HEK293 (cell line): Measurements from ENCODE around the gene TRIP4.

Experiments
- IKZF3 ChIP-seq: fragments of 450-650 bp; IDR thresholded peaks from 2 replicates; pipeline ENCODE4 v1.5.0; 2018; ENCODE audit warnings: missing biosample characterization, mild to moderate bottlenecking, missing genetic modification characterization, moderate library complexity
- SALL2 ChIP-seq: fragments of 450-650 bp; formaldehyde crosslinking; IDR thresholded peaks from 2 replicates; pipeline ENCODE4 v1.5.0; 2017; ENCODE audit warnings: missing biosample characterization, mild to moderate bottlenecking, missing genetic modification characterization, borderline replicate concordance
- SCRT1 ChIP-seq: fragments of 450-650 bp; formaldehyde crosslinking; IDR thresholded peaks from 2 replicates; pipeline ENCODE4 v1.5.1; 2016; ENCODE audit warnings: missing biosample characterization, missing genetic modification characterization, borderline replicate concordance
- ZNF121 ChIP-seq: fragments of 450-650 bp; formaldehyde crosslinking; IDR thresholded peaks from 2 replicates; pipeline ENCODE4 v1.5.1; 2016; ENCODE audit warnings: missing biosample characterization, missing genetic modification characterization
- ZNF146 ChIP-seq: fragments of 450-650 bp; formaldehyde crosslinking; IDR thresholded peaks from 2 replicates; pipeline ENCODE4 v1.5.1; 2016; ENCODE audit warnings: missing biosample characterization, missing genetic modification characterization
- ZNF184 ChIP-seq: fragments of 450-650 bp; IDR thresholded peaks from 2 replicates; pipeline ENCODE4 v1.5.1; 2018; ENCODE audit warnings: missing biosample characterization, mild to moderate bottlenecking, missing genetic modification characterization
- ZXDB ChIP-seq: fragments of 450-650 bp; formaldehyde crosslinking; IDR thresholded peaks from 2 replicates; pipeline ENCODE4 v1.5.1; 2016; ENCODE audit warnings: missing biosample characterization, missing genetic modification characterization
- TF ChIP-seq, protein P1 (sequence below): fragments of 450-650 bp; formaldehyde crosslinking; IDR thresholded peaks from 2 replicates; pipeline ENCODE4 v1.5.1; 2016; ENCODE audit warnings: missing biosample characterization, missing genetic modification characterization
- TF ChIP-seq, protein P2 (sequence below): fragments of 450-650 bp; formaldehyde crosslinking; IDR thresholded peaks from 2 replicates; pipeline ENCODE4 v1.5.1; 2016; ENCODE audit warnings: missing biosample characterization, missing genetic modification characterization
- TF ChIP-seq, protein P3 (sequence below): fragments of 450-650 bp; formaldehyde crosslinking; IDR thresholded peaks from 2 replicates; pipeline ENCODE4 v1.5.1; 2017; ENCODE audit warnings: missing biosample characterization, missing genetic modification characterization

DNA sequence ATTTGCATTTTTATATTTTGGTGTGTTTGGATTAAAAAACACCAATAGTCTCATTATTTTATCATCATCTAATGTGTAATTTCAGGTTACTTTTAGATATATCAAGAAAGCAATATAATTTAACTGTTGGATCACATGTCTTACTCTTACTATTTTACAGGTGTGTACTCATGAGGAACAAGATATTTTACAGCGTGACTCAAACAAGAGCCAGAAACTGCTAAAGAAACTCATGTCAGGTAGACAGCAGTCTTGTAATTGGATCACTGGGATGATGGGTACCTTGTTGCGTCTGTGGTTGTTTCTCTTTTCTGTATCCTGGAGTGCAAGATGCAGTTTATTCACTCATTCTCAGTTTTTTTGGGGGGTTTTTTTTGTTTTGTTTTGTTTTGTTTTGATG is 12.9 kb downstream of the TRIP4 start:
- TF ChIP-seq, protein P1, sequence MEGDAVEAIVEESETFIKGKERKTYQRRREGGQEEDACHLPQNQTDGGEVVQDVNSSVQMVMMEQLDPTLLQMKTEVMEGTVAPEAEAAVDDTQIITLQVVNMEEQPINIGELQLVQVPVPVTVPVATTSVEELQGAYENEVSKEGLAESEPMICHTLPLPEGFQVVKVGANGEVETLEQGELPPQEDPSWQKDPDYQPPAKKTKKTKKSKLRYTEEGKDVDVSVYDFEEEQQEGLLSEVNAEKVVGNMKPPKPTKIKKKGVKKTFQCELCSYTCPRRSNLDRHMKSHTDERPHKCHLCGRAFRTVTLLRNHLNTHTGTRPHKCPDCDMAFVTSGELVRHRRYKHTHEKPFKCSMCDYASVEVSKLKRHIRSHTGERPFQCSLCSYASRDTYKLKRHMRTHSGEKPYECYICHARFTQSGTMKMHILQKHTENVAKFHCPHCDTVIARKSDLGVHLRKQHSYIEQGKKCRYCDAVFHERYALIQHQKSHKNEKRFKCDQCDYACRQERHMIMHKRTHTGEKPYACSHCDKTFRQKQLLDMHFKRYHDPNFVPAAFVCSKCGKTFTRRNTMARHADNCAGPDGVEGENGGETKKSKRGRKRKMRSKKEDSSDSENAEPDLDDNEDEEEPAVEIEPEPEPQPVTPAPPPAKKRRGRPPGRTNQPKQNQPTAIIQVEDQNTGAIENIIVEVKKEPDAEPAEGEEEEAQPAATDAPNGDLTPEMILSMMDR (tag by site-specific recombination) = no peak
- TF ChIP-seq SCRT1 (tag by site-specific recombination) (no peak), IKZF3 (tag by site-specific recombination) (no peak), SALL2 (tag by site-specific recombination) (no peak), ZXDB (no peak), ZNF121 (tag by site-specific recombination) (no peak), ZNF146 (no peak), ZNF184 (tag by site-specific recombination) (no peak)
- TF ChIP-seq, protein P2, sequence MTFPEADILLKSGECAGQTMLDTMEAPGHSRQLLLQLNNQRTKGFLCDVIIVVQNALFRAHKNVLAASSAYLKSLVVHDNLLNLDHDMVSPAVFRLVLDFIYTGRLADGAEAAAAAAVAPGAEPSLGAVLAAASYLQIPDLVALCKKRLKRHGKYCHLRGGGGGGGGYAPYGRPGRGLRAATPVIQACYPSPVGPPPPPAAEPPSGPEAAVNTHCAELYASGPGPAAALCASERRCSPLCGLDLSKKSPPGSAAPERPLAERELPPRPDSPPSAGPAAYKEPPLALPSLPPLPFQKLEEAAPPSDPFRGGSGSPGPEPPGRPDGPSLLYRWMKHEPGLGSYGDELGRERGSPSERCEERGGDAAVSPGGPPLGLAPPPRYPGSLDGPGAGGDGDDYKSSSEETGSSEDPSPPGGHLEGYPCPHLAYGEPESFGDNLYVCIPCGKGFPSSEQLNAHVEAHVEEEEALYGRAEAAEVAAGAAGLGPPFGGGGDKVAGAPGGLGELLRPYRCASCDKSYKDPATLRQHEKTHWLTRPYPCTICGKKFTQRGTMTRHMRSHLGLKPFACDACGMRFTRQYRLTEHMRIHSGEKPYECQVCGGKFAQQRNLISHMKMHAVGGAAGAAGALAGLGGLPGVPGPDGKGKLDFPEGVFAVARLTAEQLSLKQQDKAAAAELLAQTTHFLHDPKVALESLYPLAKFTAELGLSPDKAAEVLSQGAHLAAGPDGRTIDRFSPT = no peak
- TF ChIP-seq, protein P3, sequence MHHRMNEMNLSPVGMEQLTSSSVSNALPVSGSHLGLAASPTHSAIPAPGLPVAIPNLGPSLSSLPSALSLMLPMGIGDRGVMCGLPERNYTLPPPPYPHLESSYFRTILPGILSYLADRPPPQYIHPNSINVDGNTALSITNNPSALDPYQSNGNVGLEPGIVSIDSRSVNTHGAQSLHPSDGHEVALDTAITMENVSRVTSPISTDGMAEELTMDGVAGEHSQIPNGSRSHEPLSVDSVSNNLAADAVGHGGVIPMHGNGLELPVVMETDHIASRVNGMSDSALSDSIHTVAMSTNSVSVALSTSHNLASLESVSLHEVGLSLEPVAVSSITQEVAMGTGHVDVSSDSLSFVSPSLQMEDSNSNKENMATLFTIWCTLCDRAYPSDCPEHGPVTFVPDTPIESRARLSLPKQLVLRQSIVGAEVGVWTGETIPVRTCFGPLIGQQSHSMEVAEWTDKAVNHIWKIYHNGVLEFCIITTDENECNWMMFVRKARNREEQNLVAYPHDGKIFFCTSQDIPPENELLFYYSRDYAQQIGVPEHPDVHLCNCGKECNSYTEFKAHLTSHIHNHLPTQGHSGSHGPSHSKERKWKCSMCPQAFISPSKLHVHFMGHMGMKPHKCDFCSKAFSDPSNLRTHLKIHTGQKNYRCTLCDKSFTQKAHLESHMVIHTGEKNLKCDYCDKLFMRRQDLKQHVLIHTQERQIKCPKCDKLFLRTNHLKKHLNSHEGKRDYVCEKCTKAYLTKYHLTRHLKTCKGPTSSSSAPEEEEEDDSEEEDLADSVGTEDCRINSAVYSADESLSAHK = no peak
